NK-92 (cell line): Measurements from ENCODE around the gene PIAS2.
"Not testable (repeated sequence)": the region's sequence is repeated elsewhere in the genome, so short reads cannot be mapped to it uniquely, and the experiment has no call there.

ENCODE experiments used
- DNase-seq: peaks from one replicate; lab custom pipeline; 2025; ENCODE audit not compliant: unreplicated experiment; lab: John Stamatoyannopoulos, UW

PIAS2 gene, protein sequence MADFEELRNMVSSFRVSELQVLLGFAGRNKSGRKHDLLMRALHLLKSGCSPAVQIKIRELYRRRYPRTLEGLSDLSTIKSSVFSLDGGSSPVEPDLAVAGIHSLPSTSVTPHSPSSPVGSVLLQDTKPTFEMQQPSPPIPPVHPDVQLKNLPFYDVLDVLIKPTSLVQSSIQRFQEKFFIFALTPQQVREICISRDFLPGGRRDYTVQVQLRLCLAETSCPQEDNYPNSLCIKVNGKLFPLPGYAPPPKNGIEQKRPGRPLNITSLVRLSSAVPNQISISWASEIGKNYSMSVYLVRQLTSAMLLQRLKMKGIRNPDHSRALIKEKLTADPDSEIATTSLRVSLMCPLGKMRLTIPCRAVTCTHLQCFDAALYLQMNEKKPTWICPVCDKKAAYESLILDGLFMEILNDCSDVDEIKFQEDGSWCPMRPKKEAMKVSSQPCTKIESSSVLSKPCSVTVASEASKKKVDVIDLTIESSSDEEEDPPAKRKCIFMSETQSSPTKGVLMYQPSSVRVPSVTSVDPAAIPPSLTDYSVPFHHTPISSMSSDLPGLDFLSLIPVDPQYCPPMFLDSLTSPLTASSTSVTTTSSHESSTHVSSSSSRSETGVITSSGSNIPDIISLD

DNA sequence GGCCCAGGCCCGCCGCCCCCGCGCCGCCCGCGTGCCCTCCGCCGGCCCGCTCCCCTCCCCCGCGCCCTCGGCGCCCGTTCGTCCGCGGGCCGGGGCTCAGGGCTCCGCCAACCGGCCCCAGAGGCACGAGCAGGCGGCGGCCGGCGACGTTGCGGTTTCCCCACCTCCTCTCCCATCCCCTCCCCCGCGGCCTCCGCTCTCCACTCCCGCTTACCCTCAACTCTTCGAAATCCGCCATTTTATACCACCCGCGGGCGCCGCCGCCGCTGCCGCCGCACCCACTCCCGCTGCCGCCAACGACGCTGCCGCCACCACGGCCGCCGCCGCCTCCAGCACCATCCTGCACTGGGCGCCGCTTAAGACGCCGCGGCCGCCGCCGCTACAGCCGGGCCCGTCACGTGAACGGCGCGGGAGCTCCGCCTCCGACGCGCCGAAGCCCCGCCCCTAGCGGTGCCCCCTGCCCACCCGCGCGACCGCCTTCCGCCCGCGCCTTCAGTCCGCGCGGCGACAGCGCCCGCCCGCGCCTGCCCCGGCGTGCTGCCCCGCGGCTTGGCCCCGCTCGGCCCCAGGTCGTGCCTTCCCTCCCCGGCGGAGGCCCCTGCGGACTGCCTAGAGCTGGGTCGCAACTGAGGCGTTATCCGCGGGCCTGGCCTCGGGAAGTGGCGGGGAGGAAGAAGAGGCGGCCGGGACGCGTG lies at the start of gene PIAS2, which contains the start of gene KATNAL2:
TSS of gene PIAS2 (minus strand) at position 400 of the 695 bp plus-strand sequence. CDS start at position 238, 162 bp downstream.
TSS of gene KATNAL2 (plus strand) at position 495 of the 695 bp plus-strand sequence. CDS start 29,271 bp downstream, outside the sequence.
- DNase-seq = no peak

DNA sequence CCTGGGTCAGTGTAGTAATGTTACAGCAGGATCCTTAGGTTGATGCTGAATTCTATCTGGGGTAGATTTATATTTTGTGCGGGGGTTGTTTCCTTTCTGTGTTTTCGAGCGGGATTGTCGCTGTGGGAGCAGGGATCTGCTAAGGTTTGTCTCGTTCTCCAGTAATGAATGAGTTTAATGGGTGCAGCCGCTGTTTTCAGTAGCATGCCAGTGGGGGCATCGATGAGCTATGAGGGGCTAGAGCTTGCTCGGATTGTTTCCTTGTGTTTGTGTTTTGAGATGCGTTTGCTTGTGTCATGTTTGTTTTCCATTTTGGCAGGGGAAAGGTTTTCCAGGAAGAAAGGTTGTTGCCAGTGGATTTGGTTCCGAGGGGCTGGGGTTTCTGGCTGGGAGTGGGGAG lies 49.0 kb upstream of the PIAS2 start:
- DNase-seq = not testable (repeated sequence)

GRCh38 chr18:46964579-46965293 lies 47.4 kb upstream of the PIAS2 start:
- DNase-seq = not testable (repeated sequence)

DNA sequence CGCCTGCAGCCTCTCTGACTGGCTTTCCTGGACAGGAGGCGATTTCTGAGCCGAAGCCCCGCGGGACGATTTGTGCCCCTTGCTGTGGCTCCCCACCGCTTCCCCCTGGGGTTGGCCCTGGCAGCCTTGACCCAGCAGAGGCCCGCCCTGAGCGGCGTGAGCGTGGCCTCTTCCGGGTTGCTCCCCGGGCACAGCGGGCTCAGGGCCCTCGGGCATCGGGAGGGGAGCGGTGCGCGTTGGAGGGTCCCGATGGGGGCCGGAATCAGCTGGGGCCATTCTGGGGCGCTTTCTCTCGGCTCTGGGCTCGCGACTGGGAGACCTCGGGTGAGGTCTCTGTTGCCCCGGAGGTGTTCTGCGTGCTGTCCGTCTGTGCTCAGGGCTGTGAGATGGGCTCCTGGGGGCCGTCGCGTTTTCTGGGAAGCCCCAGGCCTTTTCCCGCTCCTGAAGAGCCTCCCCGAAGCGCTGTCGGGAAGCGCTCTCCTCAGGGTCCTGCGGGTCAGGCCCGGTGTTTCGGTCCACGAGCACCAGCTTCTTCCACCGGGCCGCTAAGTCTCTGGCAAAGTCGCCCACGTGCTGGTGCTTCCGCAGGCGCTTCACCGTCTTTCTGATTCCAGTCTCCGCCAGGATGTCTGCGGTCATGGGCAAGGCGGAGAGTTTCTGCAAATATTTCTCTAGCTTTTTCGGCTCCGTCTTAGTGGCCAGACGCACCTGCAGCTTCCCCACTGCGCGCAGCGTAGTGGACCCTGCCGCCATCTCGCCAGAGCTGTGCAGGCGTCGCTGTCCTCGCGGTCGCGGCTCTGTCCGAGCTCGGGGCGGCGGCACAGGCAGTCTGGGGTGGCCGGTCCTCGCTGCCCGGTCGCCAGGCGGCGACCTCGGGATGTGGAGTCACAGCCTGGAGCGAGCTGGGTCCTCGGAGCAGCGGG lies 46.6 kb upstream of the PIAS2 start:
- DNase-seq = not testable (repeated sequence)

DNA sequence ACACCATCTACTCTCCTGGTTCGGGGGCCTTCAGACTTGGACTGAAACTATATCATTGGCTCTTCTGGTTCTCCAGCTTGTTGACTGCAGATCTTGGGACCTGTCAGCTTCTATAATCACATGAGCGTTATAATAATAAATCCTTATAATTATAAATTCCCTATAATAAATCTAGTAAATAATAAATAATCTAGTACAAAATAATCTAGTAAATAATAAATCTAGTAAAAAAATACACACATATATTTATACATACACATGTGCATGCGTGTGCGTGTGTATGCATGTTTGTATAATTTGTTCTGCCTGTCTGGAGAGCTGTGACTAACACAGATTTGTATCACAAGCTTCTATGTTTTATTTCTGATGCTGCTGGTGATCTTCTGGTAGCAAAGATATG lies 40.9 kb upstream of the PIAS2 start:
- DNase-seq = no peak

DNA sequence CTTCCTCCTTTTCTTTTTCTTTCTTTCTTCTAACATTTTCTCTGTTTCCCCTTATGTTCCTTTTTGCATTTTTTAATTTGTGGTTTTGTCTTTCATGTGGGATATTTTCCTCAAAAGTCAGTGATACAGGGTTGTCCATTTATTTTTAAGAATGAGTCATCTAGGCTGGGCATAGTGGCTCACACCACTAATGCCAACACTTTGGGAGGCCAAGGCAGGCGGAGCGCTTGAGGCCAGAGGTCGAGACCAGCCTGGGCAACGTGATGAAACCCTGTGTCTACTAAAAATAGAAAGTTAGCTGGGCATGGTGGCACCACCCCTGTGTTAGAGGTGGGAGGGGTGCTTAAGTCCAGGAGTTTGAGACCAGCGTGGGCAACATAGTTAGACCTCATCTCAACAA lies 35.9 kb upstream of the PIAS2 start:
- DNase-seq = no peak

GRCh38 chr18:46950064-46950656 lies 32.9 kb upstream of the PIAS2 start:
- DNase-seq = no peak

DNA sequence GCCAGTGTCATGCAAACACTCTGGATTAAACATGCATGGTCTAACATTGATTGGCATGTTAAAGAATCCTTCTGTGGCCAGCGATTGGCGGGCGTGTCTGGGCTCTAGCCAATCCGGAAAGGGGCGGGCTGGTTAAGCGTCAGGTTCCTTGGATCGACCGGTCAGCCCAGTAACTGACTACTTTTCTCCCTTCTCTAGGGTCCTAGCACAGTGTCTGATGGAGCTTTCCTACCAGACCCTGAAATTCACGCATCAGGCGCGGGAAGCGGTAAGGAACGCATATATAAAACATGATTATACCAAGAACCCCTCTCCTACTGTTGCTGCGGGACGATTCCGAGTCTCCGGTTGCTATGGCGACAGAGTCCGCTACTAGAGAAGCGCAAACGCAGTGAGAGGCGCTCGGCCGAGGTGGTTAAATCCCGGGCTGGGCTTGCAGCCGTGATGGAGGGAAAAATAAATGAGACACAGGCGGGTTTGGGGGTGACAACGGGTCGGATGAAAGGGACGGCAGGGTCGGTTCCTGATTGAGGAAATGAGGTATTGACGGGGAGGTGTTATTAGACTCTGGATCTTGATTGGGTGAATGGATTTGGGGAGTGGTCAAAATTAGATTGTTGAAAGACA lies 29.5 kb upstream of the PIAS2 start:
- no peak for DNase-seq

- DNase-seq = no peak
Observed at GRCh38 chr18:46942646-46943045, 25.3 kb upstream of the PIAS2 start.

GRCh38 chr18:46939998-46940571 lies 22.8 kb upstream of the PIAS2 start:
- DNase-seq = no peak

DNA sequence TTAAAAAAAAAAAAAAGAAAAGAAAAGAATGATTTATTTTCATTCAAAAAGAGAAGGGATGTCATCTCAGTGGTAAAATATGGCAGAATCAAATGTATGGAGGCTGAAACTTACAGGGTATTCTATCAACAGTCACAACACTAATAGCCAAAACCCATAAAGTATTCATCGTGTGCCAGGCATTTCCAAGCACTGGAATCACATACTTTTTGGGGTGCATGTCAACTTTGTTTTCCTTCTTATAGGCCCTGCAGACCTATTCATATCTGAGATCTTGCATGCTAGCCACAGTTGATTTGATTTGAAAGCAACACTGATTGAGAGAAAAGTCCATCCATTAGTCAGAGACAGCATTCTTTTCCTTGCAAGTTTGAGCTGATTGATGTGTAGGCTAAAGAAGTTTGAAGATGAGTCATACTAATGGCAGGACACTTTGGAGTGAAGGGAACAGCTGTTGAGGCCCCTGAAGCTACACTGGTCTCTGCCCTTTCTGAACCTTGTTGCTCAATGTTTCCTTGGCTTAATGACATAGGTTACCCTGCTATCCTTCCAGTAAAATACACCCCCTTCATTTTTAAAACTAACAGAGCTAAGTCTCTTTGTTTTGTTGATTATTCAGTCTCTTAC lies 22.1 kb upstream of the PIAS2 start:
- no peak for DNase-seq

- no peak for DNase-seq
Observed at GRCh38 chr18:46920653-46921052, 3.3 kb upstream of the PIAS2 start.

DNA sequence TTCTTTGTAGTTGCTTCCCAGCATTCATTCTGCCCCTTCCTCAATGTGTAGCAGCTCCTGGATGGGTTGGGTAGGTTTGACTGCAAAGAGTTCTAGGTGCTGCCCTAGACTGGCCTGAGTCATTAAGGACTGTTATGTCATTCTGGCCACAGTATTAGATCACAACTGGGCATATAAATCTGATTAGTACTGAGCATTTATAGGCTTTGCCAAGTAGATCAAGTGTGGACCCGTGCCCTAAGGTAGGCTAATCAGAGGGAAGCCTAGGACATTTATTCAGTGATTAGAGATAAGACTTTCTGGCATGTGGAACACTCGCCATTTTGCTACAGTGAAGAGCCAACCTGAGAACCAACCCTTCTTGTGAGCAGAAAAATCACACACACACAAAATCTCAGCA lies 2.8 kb upstream of the PIAS2 start:
- no peak for DNase-seq

GRCh38 chr18:46917803-46918600 lies 695 bp upstream of the PIAS2 start:
- no peak for DNase-seq

DNA sequence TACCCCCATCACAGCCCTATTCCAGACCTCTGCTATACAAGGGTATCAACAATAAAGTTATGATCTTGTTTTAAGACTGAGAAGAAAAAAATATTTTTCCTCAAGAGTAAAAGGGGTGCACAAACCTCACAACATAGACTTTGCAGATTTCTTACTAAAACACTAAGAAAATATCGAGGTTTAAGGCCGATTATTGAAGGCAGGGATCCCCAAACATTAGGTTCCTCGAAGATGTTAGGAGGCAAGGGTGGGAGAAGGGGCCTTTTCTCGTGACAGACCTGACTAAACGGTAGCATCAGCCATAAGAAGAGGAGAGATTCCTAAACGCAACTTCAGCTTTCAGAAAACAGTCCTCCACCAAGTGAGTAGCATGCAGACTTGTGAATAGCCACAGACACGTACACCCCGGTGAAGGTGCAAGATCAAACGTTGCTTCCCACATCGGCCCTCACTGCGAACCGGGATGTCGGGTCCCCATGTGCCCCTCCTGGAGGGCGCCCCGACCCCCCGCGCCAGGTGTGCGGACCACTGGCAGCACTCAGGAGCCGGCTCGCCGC lies 678 bp downstream of the PIAS2 start:
- no peak for DNase-seq

GRCh38 chr18:46915800-46916550 lies 1.3 kb downstream of the PIAS2 start:
- no peak for DNase-seq

- no peak for DNase-seq
Observed at GRCh38 chr18:46910856-46911255, 6.5 kb downstream of the PIAS2 start.
